ENCODE results near the gene GABBR2.

Gene GABBR2

DNA sequence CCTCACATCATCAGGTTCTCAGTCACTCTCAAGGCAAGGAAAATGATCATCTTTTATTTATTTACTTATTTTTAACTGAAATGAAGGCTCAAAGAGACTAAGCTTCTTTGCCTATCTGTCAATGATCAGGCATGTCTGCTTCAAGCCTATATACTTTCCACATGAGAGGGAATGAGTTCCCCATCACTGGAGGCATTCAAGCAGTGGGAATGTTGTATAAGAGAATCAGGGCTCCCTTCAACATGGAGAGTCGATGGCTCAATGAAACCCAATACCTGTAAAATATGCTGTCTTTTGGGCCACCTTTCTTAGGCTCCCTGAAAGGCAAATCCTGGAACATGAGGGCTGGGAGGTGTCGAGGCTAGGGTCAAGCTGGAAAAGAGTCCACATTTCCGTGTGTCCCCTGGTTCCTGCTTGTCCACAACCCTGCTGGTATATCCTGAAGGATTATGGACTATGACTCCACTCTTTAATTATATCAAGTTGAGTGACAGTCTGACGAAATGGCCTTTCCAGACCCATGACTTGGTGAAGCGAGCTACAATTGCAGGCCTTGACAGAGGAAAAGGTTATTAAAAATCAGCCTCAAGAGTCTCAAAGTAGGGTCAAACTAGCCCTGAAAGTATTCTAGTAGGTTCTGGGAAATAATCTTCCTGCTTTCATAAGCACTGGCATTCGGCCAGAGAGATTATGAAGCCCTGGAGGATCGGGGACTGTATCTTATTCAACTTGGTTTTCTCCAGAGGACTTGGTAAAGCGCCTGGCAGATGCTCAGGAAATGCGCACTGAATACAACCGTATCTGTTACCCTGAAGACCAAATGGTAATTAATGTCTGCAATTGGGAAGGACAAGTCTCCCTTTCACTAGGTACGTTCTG is 307.4 kb downstream of the GABBR2 start:
- TF ChIP-seq, protein P1, sequence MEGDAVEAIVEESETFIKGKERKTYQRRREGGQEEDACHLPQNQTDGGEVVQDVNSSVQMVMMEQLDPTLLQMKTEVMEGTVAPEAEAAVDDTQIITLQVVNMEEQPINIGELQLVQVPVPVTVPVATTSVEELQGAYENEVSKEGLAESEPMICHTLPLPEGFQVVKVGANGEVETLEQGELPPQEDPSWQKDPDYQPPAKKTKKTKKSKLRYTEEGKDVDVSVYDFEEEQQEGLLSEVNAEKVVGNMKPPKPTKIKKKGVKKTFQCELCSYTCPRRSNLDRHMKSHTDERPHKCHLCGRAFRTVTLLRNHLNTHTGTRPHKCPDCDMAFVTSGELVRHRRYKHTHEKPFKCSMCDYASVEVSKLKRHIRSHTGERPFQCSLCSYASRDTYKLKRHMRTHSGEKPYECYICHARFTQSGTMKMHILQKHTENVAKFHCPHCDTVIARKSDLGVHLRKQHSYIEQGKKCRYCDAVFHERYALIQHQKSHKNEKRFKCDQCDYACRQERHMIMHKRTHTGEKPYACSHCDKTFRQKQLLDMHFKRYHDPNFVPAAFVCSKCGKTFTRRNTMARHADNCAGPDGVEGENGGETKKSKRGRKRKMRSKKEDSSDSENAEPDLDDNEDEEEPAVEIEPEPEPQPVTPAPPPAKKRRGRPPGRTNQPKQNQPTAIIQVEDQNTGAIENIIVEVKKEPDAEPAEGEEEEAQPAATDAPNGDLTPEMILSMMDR (IDR thresholded peaks at IDR 0.05; ENCODE audit: control insufficient read depth, extremely low read depth, insufficient read depth), result no peak
- H3K4me3 ChIP-seq (ENCODE audit: low read depth, low read length), result no peak overlapping the region
- DNase-seq (ENCODE audit: low read depth), result no peak

DNA sequence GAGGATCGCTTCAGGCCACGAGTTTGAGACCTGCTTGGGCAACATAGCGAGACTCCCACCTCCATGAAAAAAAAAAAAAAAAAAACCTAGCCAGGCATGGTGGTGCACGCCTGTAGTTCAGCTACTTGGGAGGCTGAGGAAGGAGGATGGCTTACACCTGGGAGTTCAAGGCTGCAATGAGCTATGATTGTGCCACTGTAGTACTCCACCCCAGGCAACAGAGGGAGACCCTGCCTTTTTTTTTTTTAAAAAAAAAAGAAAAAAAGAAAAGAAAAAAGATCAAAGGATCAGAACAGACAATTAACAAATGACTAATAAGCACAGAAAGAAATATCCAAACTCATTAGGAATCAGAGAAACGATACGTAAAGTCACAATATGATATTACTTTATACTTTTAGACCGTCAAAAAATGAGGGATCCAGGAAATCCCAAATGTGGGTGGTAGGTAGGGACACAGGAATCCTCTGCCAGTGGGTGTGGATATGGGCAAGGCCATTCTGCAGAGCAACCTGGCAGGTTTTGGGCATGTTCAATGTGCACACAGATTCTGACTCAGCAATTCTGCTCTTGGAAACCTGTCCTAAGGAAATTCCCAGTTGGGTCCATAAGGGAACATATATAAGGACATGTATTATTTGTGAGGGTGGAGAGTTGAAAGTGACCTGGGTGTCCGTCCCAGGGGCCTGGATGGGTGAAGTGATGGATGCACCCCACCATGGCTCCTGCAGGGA is 308.6 kb downstream of the GABBR2 start:
- no peak for DNase-seq (ENCODE audit: low read depth)
- no peak overlapping the region for H3K4me3 ChIP-seq (ENCODE audit: low read depth, low read length)
- TF ChIP-seq, protein P1 (IDR thresholded peaks at IDR 0.05; ENCODE audit: control insufficient read depth, extremely low read depth, insufficient read depth), result no peak

- TF ChIP-seq, protein P1 (IDR thresholded peaks at IDR 0.05; ENCODE audit: control insufficient read depth, extremely low read depth, insufficient read depth), result no peak
- DNase-seq (ENCODE audit: low read depth), result no peak
Measured at GRCh38 chr9:98396656-98397055, 312.1 kb downstream of the GABBR2 start.

GRCh38 chr9:98396236-98396635 is 312.5 kb downstream of the GABBR2 start:
- no peak overlapping the region for H3K4me3 ChIP-seq (ENCODE audit: low read depth, low read length)
- TF ChIP-seq, protein P1 (IDR thresholded peaks at IDR 0.05; ENCODE audit: control insufficient read depth, extremely low read depth, insufficient read depth), result no peak
- no peak for DNase-seq (ENCODE audit: low read depth)

More at GRCh38 chr9:98396656-98397055, 312.1 kb downstream of the GABBR2 start:
- no peak overlapping the region for H3K4me3 ChIP-seq (ENCODE audit: low read depth, low read length)

DNA sequence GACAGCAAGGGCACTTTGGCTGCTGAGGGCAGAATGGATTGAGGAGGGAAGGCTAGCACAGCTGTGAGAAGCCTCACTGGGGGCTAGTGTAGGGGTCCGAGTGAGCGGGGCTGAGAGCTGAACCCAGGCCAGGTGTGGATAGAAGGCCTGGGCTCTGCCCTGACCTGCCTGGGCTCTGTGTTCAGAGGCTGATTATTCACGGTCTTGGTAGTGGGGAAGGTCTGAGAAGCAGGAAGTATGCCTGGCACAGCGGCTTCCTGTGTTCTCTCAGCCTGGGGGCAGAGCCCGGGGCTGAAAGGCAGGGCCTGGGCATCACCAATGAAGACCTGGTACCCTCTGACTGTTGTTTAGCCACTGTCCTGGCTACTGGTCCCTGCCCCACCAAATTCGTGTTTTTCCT is 316.9 kb downstream of the GABBR2 start:
- TF ChIP-seq, protein P1 (IDR thresholded peaks at IDR 0.05; ENCODE audit: control insufficient read depth, extremely low read depth, insufficient read depth), result no peak
- no peak for DNase-seq (ENCODE audit: low read depth)
- H3K4me3 ChIP-seq (ENCODE audit: low read depth, low read length), result no peak overlapping the region

GRCh38 chr9:98391406-98391805 is 317.3 kb downstream of the GABBR2 start:
- no peak for DNase-seq (ENCODE audit: low read depth)
- H3K4me3 ChIP-seq (ENCODE audit: low read depth, low read length), result no peak overlapping the region
- TF ChIP-seq, protein P1 (IDR thresholded peaks at IDR 0.05; ENCODE audit: control insufficient read depth, extremely low read depth, insufficient read depth), result no peak

Data from LNCaP clone FGC (cell line).